Measurements from ENCODE around the gene BCKDHA. TPM values are rescaled to one million over a fixed set of nuclear protein-coding genes. Genes with fewer than 3 reads are reported as not detected.

The BCKDHA gene
- total RNA-seq, 2 experiments from 2014 or later: 16.8 to 66.4 TPM

DNA sequence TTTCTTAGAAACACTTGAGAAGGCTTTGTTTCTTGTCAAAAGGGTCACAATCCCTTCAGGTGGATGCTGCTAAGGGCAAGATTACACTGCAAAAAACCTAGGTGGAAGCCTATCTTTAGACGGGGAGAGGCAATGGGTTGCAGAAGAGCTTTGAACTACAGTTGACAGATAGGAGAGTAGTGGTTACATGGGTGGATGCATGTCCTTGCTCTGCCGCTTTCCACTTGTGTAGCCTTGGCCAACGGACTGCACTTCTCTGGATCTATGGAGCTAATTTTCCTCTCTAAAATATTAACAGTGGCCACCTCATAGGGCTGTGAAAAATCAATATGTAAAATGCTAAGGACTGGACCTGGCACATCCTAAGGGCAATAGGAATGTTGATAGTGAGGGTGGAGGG, 980 bp downstream of the BCKDHA start:
- CTCF ChIA-PET (ENCODE audit: unreplicated experiment): no interaction called here
- no peak overlapping the region for H3K27ac ChIP-seq (ENCODE audit: low read depth, low read length, poor library complexity, severe bottlenecking)

DNA sequence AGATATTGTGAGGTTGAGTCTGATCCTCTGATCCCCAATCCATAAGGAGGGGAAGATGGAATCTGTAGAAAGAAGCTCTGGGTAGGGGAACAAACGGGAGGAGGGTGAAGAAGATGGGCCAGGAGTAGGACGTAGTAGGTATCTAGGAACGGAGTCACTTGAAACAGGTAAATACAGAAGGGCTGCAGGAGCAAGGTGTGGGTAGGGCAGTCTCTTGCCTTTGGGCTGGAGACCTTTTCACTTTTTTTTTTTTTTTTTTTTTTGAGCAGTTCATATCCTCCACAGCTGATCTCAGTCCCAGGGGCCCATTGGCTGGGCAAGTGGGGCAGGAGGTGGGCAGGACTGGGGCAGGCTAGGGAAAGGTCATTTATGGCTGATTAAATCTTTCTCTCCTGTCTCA, 1.5 kb downstream of the BCKDHA start:
- Histone ChIP-seq H3K4me2 (ENCODE audit: low read length) (peak overlapping the region; percentile 87), H4K20me1 (ENCODE audit: insufficient read depth, low read length) (no peaks in the 10 kb centered on the region), H2AFZ (ENCODE audit: low read length) (no peak overlapping the region), H3K36me3 (ENCODE audit: insufficient read depth, low read length) (peaks cover 3% of the 10 kb centered on the region; the same call in 1 of the 2 replicates), H3K27ac (ENCODE audit: low read depth, low read length, poor library complexity, severe bottlenecking) (no peak overlapping the region), H3K4me3 (ENCODE audit: low read depth, low read length, poor library complexity, severe bottlenecking) (peak overlapping the region; percentile 96), H3K9me3 (ENCODE audit: low read length) (no peaks in the 10 kb centered on the region), H3K4me1 (ENCODE audit: insufficient read depth, low read length, poor library complexity, severe bottlenecking) (peaks cover 29% of the 10 kb centered on the region), H3K79me2 (ENCODE audit: insufficient read depth, low read depth, low read length) (peaks cover 34% of the 10 kb centered on the region), H3K9me2 (ENCODE audit: insufficient read depth, low read length) (no peaks in the 10 kb centered on the region)
- TF ChIP-seq, protein P1, sequence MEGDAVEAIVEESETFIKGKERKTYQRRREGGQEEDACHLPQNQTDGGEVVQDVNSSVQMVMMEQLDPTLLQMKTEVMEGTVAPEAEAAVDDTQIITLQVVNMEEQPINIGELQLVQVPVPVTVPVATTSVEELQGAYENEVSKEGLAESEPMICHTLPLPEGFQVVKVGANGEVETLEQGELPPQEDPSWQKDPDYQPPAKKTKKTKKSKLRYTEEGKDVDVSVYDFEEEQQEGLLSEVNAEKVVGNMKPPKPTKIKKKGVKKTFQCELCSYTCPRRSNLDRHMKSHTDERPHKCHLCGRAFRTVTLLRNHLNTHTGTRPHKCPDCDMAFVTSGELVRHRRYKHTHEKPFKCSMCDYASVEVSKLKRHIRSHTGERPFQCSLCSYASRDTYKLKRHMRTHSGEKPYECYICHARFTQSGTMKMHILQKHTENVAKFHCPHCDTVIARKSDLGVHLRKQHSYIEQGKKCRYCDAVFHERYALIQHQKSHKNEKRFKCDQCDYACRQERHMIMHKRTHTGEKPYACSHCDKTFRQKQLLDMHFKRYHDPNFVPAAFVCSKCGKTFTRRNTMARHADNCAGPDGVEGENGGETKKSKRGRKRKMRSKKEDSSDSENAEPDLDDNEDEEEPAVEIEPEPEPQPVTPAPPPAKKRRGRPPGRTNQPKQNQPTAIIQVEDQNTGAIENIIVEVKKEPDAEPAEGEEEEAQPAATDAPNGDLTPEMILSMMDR (conservative IDR thresholded peaks at IDR 0.05; ENCODE audit: low read length): no peak
- ChIA-PET CTCF (ENCODE audit: unreplicated experiment) (no interaction called here), POLR2A (interaction anchor here (0.9 kb wide), 1 partner anchor 35 kb away, joined by 3 read pairs; the partner anchor contains the start of gene B9D2)
- intact Hi-C loops (cut with micrococcal nuclease; ENCODE audit: unreplicated experiment): no loop called here
- no TSS peak for BruUV-seq (replicated peaks)
- no peak for DNase-seq (ENCODE audit: low spot score)

More for the DNA sequence above, 980 bp downstream of the BCKDHA start:
- Histone ChIP-seq H3K4me3 (ENCODE audit: low read depth, low read length, poor library complexity, severe bottlenecking) (peak overlapping the region; percentile 96), H4K20me1 (ENCODE audit: insufficient read depth, low read length) (no peaks in the 10 kb centered on the region), H3K36me3 (ENCODE audit: insufficient read depth, low read length) (peaks cover 3% of the 10 kb centered on the region; the same call in 1 of the 2 replicates), H3K9me2 (ENCODE audit: insufficient read depth, low read length) (no peaks in the 10 kb centered on the region), H3K79me2 (ENCODE audit: insufficient read depth, low read depth, low read length) (peaks cover 34% of the 10 kb centered on the region), H3K9me3 (ENCODE audit: low read length) (no peaks in the 10 kb centered on the region), H2AFZ (ENCODE audit: low read length) (no peak overlapping the region), H3K4me1 (ENCODE audit: insufficient read depth, low read length, poor library complexity, severe bottlenecking) (peaks cover 29% of the 10 kb centered on the region), H3K4me2 (ENCODE audit: low read length) (peak overlapping the region; percentile 87)
- TF ChIP-seq, protein P1 (conservative IDR thresholded peaks at IDR 0.05; ENCODE audit: low read length): no peak
- no peak for TF ChIP-seq EZH2phosphoT487 (IDR thresholded peaks at IDR 0.05; ENCODE audit: borderline replicate concordance, low read depth, low read length)
- POLR2A ChIA-PET: interaction anchor here (0.9 kb wide), 1 partner anchor 35 kb away, joined by 3 read pairs; the partner anchor contains the start of gene B9D2
- DNase-seq (ENCODE audit: low spot score): no peak
- intact Hi-C loops (cut with micrococcal nuclease; ENCODE audit: unreplicated experiment): no loop called here
- BruUV-seq (replicated peaks): no TSS peak

DNA sequence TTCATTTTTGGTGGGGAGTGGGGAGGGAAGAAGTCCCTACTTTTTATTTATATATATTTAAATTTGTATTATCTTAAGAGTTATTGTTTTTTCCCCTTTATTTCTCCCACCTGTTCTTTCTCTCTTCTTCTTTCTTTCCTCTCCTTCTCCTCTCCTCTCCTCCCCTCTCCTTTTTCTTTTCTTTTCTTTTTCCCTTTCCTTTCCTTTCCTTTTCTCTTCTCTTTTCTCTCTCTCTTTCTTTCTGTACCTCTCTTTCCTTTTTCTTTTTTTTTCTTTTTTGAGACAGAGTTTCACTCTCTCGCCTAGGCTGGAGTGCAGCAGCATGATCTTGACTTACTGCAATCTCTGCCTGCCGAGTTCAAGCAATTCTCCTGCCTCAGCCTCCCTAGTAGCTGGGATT, 1.9 kb downstream of the BCKDHA start:
- Histone ChIP-seq H3K79me2 (ENCODE audit: insufficient read depth, low read depth, low read length) (peaks cover 34% of the 10 kb centered on the region), H2AFZ (ENCODE audit: low read length) (no peak overlapping the region), H4K20me1 (ENCODE audit: insufficient read depth, low read length) (no peaks in the 10 kb centered on the region), H3K9me3 (ENCODE audit: low read length) (no peaks in the 10 kb centered on the region), H3K4me3 (ENCODE audit: low read depth, low read length, poor library complexity, severe bottlenecking) (no peak overlapping the region), H3K4me2 (ENCODE audit: low read length) (peak overlapping the region; percentile 87; the same call in 1 of the 2 replicates), H3K4me1 (ENCODE audit: insufficient read depth, low read length, poor library complexity, severe bottlenecking) (peaks cover 29% of the 10 kb centered on the region), H3K9me2 (ENCODE audit: insufficient read depth, low read length) (no peaks in the 10 kb centered on the region), H3K27ac (ENCODE audit: low read depth, low read length, poor library complexity, severe bottlenecking) (no peak overlapping the region), H3K36me3 (ENCODE audit: insufficient read depth, low read length) (peaks cover 3% of the 10 kb centered on the region; the same call in 1 of the 2 replicates)
- no peak for DNase-seq (ENCODE audit: low spot score)
- intact Hi-C loops (cut with micrococcal nuclease; ENCODE audit: unreplicated experiment): no loop called here
- no TSS peak for BruUV-seq (replicated peaks)
- ChIA-PET POLR2A (no interaction called here), CTCF (ENCODE audit: unreplicated experiment) (no interaction called here)
- TF ChIP-seq, protein P1 (conservative IDR thresholded peaks at IDR 0.05; ENCODE audit: low read length): no peak
- no peak for TF ChIP-seq EZH2phosphoT487 (IDR thresholded peaks at IDR 0.05; ENCODE audit: borderline replicate concordance, low read depth, low read length)

All from OCI-LY7 (cell line).